HCT116 (cell line): ENCODE measurements around the gene NOTCH4. TPM values are rescaled to one million over a fixed set of nuclear protein-coding genes. Genes with fewer than 3 reads are reported as not detected.

Source experiments
- ATAC-seq: fragments of 200-7000 bp; cut with Tn5 transposase; 2 replicates; pipeline ENCODE4 v1.9.1; 2020; ENCODE audit warnings: mild to moderate bottlenecking, moderate library complexity
- BruUV-seq: library from RNA; stranded (reverse); fragments of 400-500 nt; replicated peaks from 2 replicates; lab custom pipeline; 2021; lab: Mats Ljungman, UMichigan
- CTCF ChIA-PET: fragments of 300-600 bp; sonication (Branson Sonifier 250); formaldehyde crosslinking; loops from one replicate; lab custom pipeline; 2021; ENCODE audit warnings: antibody characterized with exemption; lab: Charles Lee
- POLR2A ChIA-PET: fragments of 300-600, 350-600 bp; sonication (Branson Sonifier 250); formaldehyde crosslinking; loops from one replicate; lab custom pipeline; 2021; ENCODE audit warnings: antibody characterized with exemption; lab: Charles Lee
- RAD21 ChIA-PET, 2 experiments: fragments of 300-600 bp; sonication (Branson Sonifier 250); formaldehyde crosslinking; loops; one replicate each; lab custom pipeline; 2023; ENCODE audit warnings: low total read pairs in 2 of 2; ENCODE audit not compliant: uncharacterized antibody in 2 of 2, unreplicated experiment in 2 of 2, low non-redundant PET in 1 of 2; lab: Charles Lee
- DNase-seq: peaks from one replicate; pipeline ENCODE4 v3.0.0-alpha.2; 2010; ENCODE audit warnings: low read depth, low spot score
- H2AFZ ChIP-seq: fragments of 200-600 bp; shearing (Covaris generic), sonication (generic); 2 replicates; pipeline ENCODE4 v1.6.1; 2017; ENCODE audit warnings: low read depth, mixed run types, mixed read lengths, antibody characterized with exemption, low read length; ENCODE audit not compliant: poor library complexity, severe bottlenecking
- H3K27ac ChIP-seq: 2 replicates; pipeline ENCODE4 v1.5.1; 2012; ENCODE audit warnings: low read depth, low read length
- H3K27me3 ChIP-seq: fragments of 200-600 bp; sonication (generic); 2 replicates; pipeline ENCODE4 v1.6.1; 2016; ENCODE audit warnings: mixed run types, low read length, mixed read lengths; ENCODE audit not compliant: insufficient read depth
- H3K36me3 ChIP-seq, 2 experiments: fragments of 200-500 bp in 1 of 2; fragments of 200-600 bp in 1 of 2; sonication (Bioruptor generic) in 1 of 2; sonication (generic) in 1 of 2; 2 replicates each; pipeline versions ENCODE4 v1.5.1 to v1.6.1; 2014 to 2016; ENCODE audit warnings: low read length in 2 of 2, inconsistent platforms in 1 of 2, mixed read lengths in 1 of 2, mixed run types in 1 of 2; ENCODE audit not compliant: insufficient read depth in 2 of 2, control insufficient read depth in 1 of 2
- H3K4me1 ChIP-seq, 2 experiments: fragments of 200-600 bp in 1 of 2; sonication (generic) in 1 of 2; 2 replicates each; pipeline versions ENCODE4 v1.5.1 to v1.6.1; 2012 to 2017; ENCODE audit warnings: low read length in 2 of 2, inconsistent platforms in 1 of 2, mild to moderate bottlenecking in 1 of 2, mixed read lengths in 1 of 2, mixed run types in 1 of 2, moderate library complexity in 1 of 2; ENCODE audit not compliant: insufficient read depth in 2 of 2, control insufficient read depth in 1 of 2
- H3K4me2 ChIP-seq: fragments of 200-600 bp; sonication (generic); 2 replicates; pipeline ENCODE4 v1.6.1; 2017; ENCODE audit warnings: mixed run types, low read length, mixed read lengths
- H3K4me3 ChIP-seq, 2 experiments: fragments of 200-600 bp in 1 of 2; sonication (generic) in 1 of 2; replicated peaks in 1 of 2; 2 replicates each; pipeline ENCODE4 v1.5.1; 2011 to 2016; ENCODE audit warnings: low read length in 2 of 2, control low read depth in 1 of 2, low read depth in 1 of 2, mild to moderate bottlenecking in 1 of 2, mixed read lengths in 1 of 2, mixed run types in 1 of 2
- H3K79me2 ChIP-seq: fragments of 200-600 bp; sonication (generic); 2 replicates; pipeline ENCODE4 v1.6.1; 2017; ENCODE audit warnings: mild to moderate bottlenecking, mixed run types, low read length, moderate library complexity, mixed read lengths; ENCODE audit not compliant: insufficient read depth
- H3K9ac ChIP-seq: fragments of 200-600 bp; sonication (generic); 2 replicates; pipeline ENCODE4 v1.6.1; 2016; ENCODE audit warnings: low read length, mixed read lengths
- H3K9me2 ChIP-seq: fragments of 200-600 bp; sonication (generic), shearing (Covaris generic); 2 replicates; pipeline ENCODE4 v1.6.1; 2017; ENCODE audit warnings: mixed run types, mild to moderate bottlenecking, moderate library complexity; ENCODE audit not compliant: insufficient read depth
- H3K9me3 ChIP-seq, 2 experiments: fragments of 200-500 bp in 1 of 2; fragments of 200-600 bp in 1 of 2; sonication (Bioruptor generic) in 1 of 2; sonication (generic) in 1 of 2; 2 replicates each; pipeline ENCODE4 v1.6.1; 2014 to 2017; ENCODE audit warnings: low read length in 2 of 2, mixed read lengths in 2 of 2, inconsistent platforms in 1 of 2, low read depth in 1 of 2, mild to moderate bottlenecking in 1 of 2, mixed run types in 1 of 2, moderate library complexity in 1 of 2; ENCODE audit not compliant: control insufficient read depth in 1 of 2, insufficient read depth in 1 of 2
- H4K20me1 ChIP-seq: fragments of 200-600 bp; sonication (generic), shearing (Covaris generic); 2 replicates; pipeline ENCODE4 v1.6.1; 2017; ENCODE audit warnings: mixed run types, mild to moderate bottlenecking, moderate library complexity; ENCODE audit not compliant: insufficient read depth
- CBX3 ChIP-seq: IDR thresholded peaks from 2 replicates; pipeline ENCODE4 v1.6.1; 2012; ENCODE audit warnings: low read depth
- CEBPB ChIP-seq: IDR thresholded peaks from 2 replicates; pipeline ENCODE4 v1.6.1; 2012; ENCODE audit warnings: low read depth
- CTCF ChIP-seq, 3 experiments: fragments of 200-600 bp in 1 of 3; sonication (generic) in 1 of 3; IDR thresholded peaks in 2 of 3; conservative IDR thresholded peaks in 1 of 3; 2 replicates each; pipeline ENCODE4 v1.5.1; 2012 to 2017; ENCODE audit warnings: low read depth in 2 of 3, low read length in 2 of 3, antibody characterized with exemption in 1 of 3, borderline replicate concordance in 1 of 3, control low read depth in 1 of 3, mild to moderate bottlenecking in 1 of 3, mixed read lengths in 1 of 3, mixed run types in 1 of 3, moderate library complexity in 1 of 3; ENCODE audit not compliant: insufficient read depth in 1 of 3
- ELF1 ChIP-seq: IDR thresholded peaks from 2 replicates; pipeline ENCODE4 v1.6.1; 2012; ENCODE audit warnings: low read depth, borderline replicate concordance
- FOSL1 ChIP-seq: IDR thresholded peaks from 2 replicates; pipeline ENCODE4 v1.6.1; 2012; ENCODE audit warnings: low read depth
- JUND ChIP-seq: IDR thresholded peaks from 2 replicates; pipeline ENCODE4 v1.6.1; 2012
- MAX ChIP-seq: IDR thresholded peaks from 2 replicates; pipeline ENCODE4 v1.6.1; 2012
- POLR2A ChIP-seq: IDR thresholded peaks from 2 replicates; pipeline ENCODE4 v1.7.0; 2011; ENCODE audit warnings: borderline replicate concordance; ENCODE audit not compliant: insufficient read depth, insufficient read length; ENCODE audit errors: extremely low read depth
- POLR2AphosphoS5 ChIP-seq: IDR thresholded peaks from 2 replicates; pipeline ENCODE4 v1.6.1; 2011; ENCODE audit warnings: mild to moderate bottlenecking, low read depth, low read length, moderate library complexity
- RAD21 ChIP-seq: IDR thresholded peaks from 2 replicates; pipeline ENCODE4 v1.6.1; 2012; ENCODE audit warnings: low read depth, mild to moderate bottlenecking
- REST ChIP-seq: IDR thresholded peaks from 2 replicates; pipeline ENCODE4 v1.6.1; 2012; ENCODE audit warnings: low read depth
- SIN3A ChIP-seq: IDR thresholded peaks from 2 replicates; pipeline ENCODE4 v1.6.1; 2012; ENCODE audit warnings: low read depth
- SP1 ChIP-seq: IDR thresholded peaks from 2 replicates; pipeline ENCODE4 v1.6.1; 2012; ENCODE audit warnings: low read depth
- TCF7L2 ChIP-seq: IDR thresholded peaks from 2 replicates; pipeline ENCODE4 v1.7.0; 2011; ENCODE audit warnings: borderline replicate concordance, inconsistent platforms; ENCODE audit not compliant: insufficient read depth, insufficient read length; ENCODE audit errors: extremely low read depth
- YY1 ChIP-seq: IDR thresholded peaks from 2 replicates; pipeline ENCODE4 v1.6.1; 2011; ENCODE audit warnings: low read length, low read depth, moderate library complexity, mild to moderate bottlenecking; ENCODE audit not compliant: insufficient replicate concordance; ENCODE audit errors: extremely low read depth
- ZBTB33 ChIP-seq: IDR thresholded peaks from 2 replicates; pipeline ENCODE4 v1.6.1; 2011; ENCODE audit warnings: mild to moderate bottlenecking, low read length, moderate library complexity; ENCODE audit not compliant: insufficient replicate concordance; ENCODE audit errors: extremely low read depth
- ZNF274 ChIP-seq: fragments of 200-500 bp; sonication (Bioruptor generic); IDR thresholded peaks from 2 replicates; pipeline ENCODE4 v1.6.1; 2014; ENCODE audit warnings: mild to moderate bottlenecking, low read depth, low read length, inconsistent platforms
- intact Hi-C: fragments of 100-400 bp; cut with micrococcal nuclease; formaldehyde crosslinking; loops from 2 replicates; pipeline ENCODE4 v1.10.0; 2022
- total RNA-seq: library from RNA; stranded (reverse); gene quantifications from one replicate; pipeline ENCODE4 v1.2.1, GENCODE V29; 2021; ENCODE audit not compliant: unreplicated experiment

NOTCH4 gene
- total RNA-seq, 1 experiment from 2014 or later = 0.81 TPM

GRCh38 chr6:32190054-32190851 is 33.6 kb downstream of the NOTCH4 start, which contains the start of gene PBX2:
TSS of gene PBX2 (minus strand) at chr6:32190202. CDS start at chr6:32189915, 287 bp downstream.
- peaks cover 22 to 63% of the 10 kb centered on the region in 2 experiments for H3K4me1 ChIP-seq
- H3K79me2 ChIP-seq = peaks cover 13% of the 10 kb centered on the region
- intact Hi-C loops = no loop called here
- CTCF ChIA-PET = interaction anchor here (1.3 to 1.5 kb wide), 2 partner anchors 13 to 71 kb away, joined by 4 to 10 read pairs; no protein-coding TSS in a partner anchor
- DNase-seq (peak; percentile 66), ATAC-seq (peak; percentile 69)
- BruUV-seq = TSS peak; percentile 98
- peaks cover 0 to 3% of the 10 kb centered on the region in 2 experiments; a peak in 2 of 4 replicates for H3K36me3 ChIP-seq
- no peaks in the 10 kb centered on the region for H3K27me3 ChIP-seq
- H3K9me2 ChIP-seq = no peaks in the 10 kb centered on the region
- peak within 1 kb of the TSS; percentile 87 for H3K9ac ChIP-seq
- no peak within 1 kb of the TSS for H2AFZ ChIP-seq
- RAD21 ChIA-PET = no interaction called here
- no peak for TF ChIP-seq ZBTB33
- no peak for TF ChIP-seq SIN3A
- TF ChIP-seq CBX3 = no peak
- no peak for TF ChIP-seq SP1
- peak; percentile 7 for TF ChIP-seq TCF7L2
- no peak for TF ChIP-seq YY1
- TF ChIP-seq REST = no peak
- no peak for TF ChIP-seq ELF1
- no peak for TF ChIP-seq RAD21
- no peak for TF ChIP-seq CEBPB
- no peak for TF ChIP-seq CTCF (IDR thresholded peaks at IDR 0.05 in 2 of 3, conservative IDR thresholded peaks at IDR 0.05 in 1 of 3; ENCODE audit: borderline replicate concordance in 1 of 3, insufficient read depth in 1 of 3, low read depth in 2 of 3, low read length in 2 of 3)
- no peak for TF ChIP-seq ZNF274
- TF ChIP-seq POLR2AphosphoS5 = peak; percentile 91
- TF ChIP-seq POLR2A = peak; percentile 43
- no peak for TF ChIP-seq MAX
- TF ChIP-seq JUND = no peak
- no peak for TF ChIP-seq FOSL1
- TF ChIP-seq, all 23 proteins: peak for 3
- H3K9me3 ChIP-seq = no peaks in the 10 kb centered on the region
- H3K4me2 ChIP-seq = peak within 1 kb of the TSS; percentile 81
- no peaks in the 10 kb centered on the region for H4K20me1 ChIP-seq
- H3K27ac ChIP-seq = peak within 1 kb of the TSS; percentile 81
- peak within 1 kb of the TSS; percentile 80 to 84 for H3K4me3 ChIP-seq
- POLR2A ChIA-PET = interaction anchor here (0.6 to 1.7 kb wide), 5 partner anchors 8 to 1257 kb away, joined by 3 to 4 read pairs (median 3); partner anchors contain the start of gene ATF6B
